Activated T-helper 17 cell treated with anti-CD3 and anti-CD28 coated beads, Interleukin-2, amount 50 U/mL, for 72 hours (primary cell): ENCODE measurements around the gene TRIP4. TPM values are rescaled to one million over a fixed set of nuclear protein-coding genes. Genes with fewer than 3 reads are reported as not detected.
A peak's percentile ranks its signal among the peaks of the same experiment; 100 is the strongest.

Experiments used
- ATAC-seq: fragments of 150-1000 bp; cut with Tn5 transposase; replicated peaks from 2 replicates; pipeline ENCODE4 v1.10.0; 2021; ENCODE audit warnings: mild to moderate bottlenecking, moderate library complexity
- H3K27ac Mint-ChIP-seq: one replicate; pipeline ENCODE4 v1.8.0; 2022; ENCODE audit warnings: mixed read lengths
- H3K27me3 Mint-ChIP-seq: one replicate; pipeline ENCODE4 v1.8.0; 2022; ENCODE audit warnings: mixed read lengths
- H3K36me3 Mint-ChIP-seq: one replicate; pipeline ENCODE4 v1.8.0; 2022; ENCODE audit warnings: low read depth, mild to moderate bottlenecking, mixed read lengths
- H3K4me1 Mint-ChIP-seq: one replicate; pipeline ENCODE4 v1.8.0; 2022; ENCODE audit warnings: mixed read lengths
- H3K4me3 Mint-ChIP-seq: one replicate; pipeline ENCODE4 v1.8.0; 2022; ENCODE audit warnings: mild to moderate bottlenecking, mixed read lengths
- H3K9me3 Mint-ChIP-seq: one replicate; pipeline ENCODE4 v1.8.0; 2022; ENCODE audit warnings: mixed read lengths
- total RNA-seq, 2 donors: library from RNA; stranded (reverse); gene quantifications; one replicate each; pipeline ENCODE4 v1.2.3, GENCODE V29; 2022

TRIP4 gene
- total RNA-seq, 2 donors from 2014 or later, result 26.6 to 26.7 TPM

- no peak for ATAC-seq
- no peaks in the 10 kb centered on the region for H3K27me3 Mint-ChIP-seq
- H3K27ac Mint-ChIP-seq, result no peak overlapping the region
- no peak overlapping the region for H3K4me3 Mint-ChIP-seq
- H3K4me1 Mint-ChIP-seq, result peaks cover 19% of the 10 kb centered on the region
- no peaks in the 10 kb centered on the region for H3K9me3 Mint-ChIP-seq
- H3K36me3 Mint-ChIP-seq, result peaks cover 64% of the 10 kb centered on the region
Measured at GRCh38 chr15:64447536-64448315, 60.1 kb downstream of the TRIP4 start.

DNA sequence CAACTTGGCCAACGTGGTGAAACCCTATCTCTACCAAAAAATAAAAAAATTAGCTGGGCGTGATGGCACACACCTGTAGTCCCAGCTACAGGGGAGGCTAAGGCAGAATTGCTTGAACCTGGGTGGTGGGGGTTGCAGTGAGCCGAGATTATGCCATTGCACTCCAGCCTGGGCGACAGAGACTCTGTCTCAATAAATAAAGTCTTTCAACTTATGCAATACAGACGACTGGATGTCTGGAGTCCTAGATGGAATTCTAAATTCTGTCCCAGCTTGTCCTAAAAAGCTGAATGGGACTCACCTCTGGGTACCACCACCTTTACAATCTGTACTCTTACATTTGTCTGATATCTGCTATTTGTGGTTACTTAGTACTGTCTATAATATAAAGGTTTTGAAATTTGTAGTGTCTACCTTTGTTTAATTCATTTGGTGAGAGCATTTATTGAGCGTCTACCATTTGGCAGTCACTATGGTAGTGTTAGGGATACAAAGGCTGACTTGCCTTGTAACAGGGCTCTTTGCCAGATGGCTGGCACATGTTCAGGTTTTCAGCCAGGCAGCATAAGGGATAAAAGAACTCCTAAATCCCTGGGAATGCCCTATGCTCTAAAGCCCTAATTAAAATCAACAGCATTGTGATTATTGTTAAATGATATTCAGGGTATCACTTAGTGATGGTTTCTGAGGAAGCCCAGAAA is 65.5 kb downstream of the TRIP4 start:
- H3K4me3 Mint-ChIP-seq, result no peak overlapping the region
- no peaks in the 10 kb centered on the region for H3K27me3 Mint-ChIP-seq
- H3K4me1 Mint-ChIP-seq, result peaks cover 2% of the 10 kb centered on the region
- H3K36me3 Mint-ChIP-seq, result peaks cover 38% of the 10 kb centered on the region
- no peak for ATAC-seq
- H3K27ac Mint-ChIP-seq, result no peak overlapping the region
- no peaks in the 10 kb centered on the region for H3K9me3 Mint-ChIP-seq

GRCh38 chr15:64453689-64454037 is 66.0 kb downstream of the TRIP4 start:
- Mint-ChIP-seq H3K27me3 (no peaks in the 10 kb centered on the region), H3K9me3 (no peaks in the 10 kb centered on the region), H3K27ac (no peak overlapping the region), H3K4me3 (no peak overlapping the region), H3K4me1 (no peaks in the 10 kb centered on the region), H3K36me3 (peaks cover 33% of the 10 kb centered on the region)
- ATAC-seq, result no peak

GRCh38 chr15:64454282-64454681 is 66.6 kb downstream of the TRIP4 start:
- H3K4me3 Mint-ChIP-seq, result no peak overlapping the region
- H3K27ac Mint-ChIP-seq, result no peak overlapping the region
- H3K36me3 Mint-ChIP-seq, result peaks cover 28% of the 10 kb centered on the region
- peaks cover under 1% of the 10 kb centered on the region for H3K4me1 Mint-ChIP-seq
- no peak for ATAC-seq
- H3K27me3 Mint-ChIP-seq, result no peaks in the 10 kb centered on the region
- H3K9me3 Mint-ChIP-seq, result no peaks in the 10 kb centered on the region

GRCh38 chr15:64455961-64456371 is 68.3 kb downstream of the TRIP4 start:
- H3K4me3 Mint-ChIP-seq, result no peak overlapping the region
- H3K27ac Mint-ChIP-seq, result peak overlapping the region; percentile 40
- ATAC-seq, result no peak
- peaks cover 21% of the 10 kb centered on the region for H3K36me3 Mint-ChIP-seq
- H3K4me1 Mint-ChIP-seq, result peaks cover 8% of the 10 kb centered on the region
- H3K27me3 Mint-ChIP-seq, result no peaks in the 10 kb centered on the region
- no peaks in the 10 kb centered on the region for H3K9me3 Mint-ChIP-seq

DNA sequence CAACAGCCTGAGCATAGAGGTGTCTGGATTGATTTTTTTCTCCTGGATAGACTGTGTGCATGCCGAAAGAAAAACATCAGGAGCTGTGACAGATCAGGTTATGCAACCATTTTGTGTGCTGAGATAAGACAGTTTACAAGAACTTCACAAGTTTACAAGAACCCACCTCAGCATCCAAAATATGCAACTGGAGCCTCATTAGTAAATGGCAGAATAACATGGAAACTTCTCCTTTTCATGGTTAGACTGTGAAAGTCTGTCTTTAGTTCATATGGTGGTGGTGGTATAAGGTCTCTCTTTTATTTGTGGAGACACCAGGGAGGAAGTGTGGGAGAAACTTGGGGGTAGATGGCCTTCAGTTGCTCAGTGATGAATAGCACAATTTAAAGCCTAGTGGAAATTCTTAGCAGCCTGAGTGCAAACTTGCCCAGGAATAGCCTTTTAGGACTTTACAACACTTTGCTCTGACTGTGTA is 69.0 kb downstream of the TRIP4 start:
- no peaks in the 10 kb centered on the region for H3K9me3 Mint-ChIP-seq
- no peak overlapping the region for H3K4me3 Mint-ChIP-seq
- peaks cover 27% of the 10 kb centered on the region for H3K36me3 Mint-ChIP-seq
- H3K27ac Mint-ChIP-seq, result peak overlapping the region; percentile 40
- H3K4me1 Mint-ChIP-seq, result peaks cover 8% of the 10 kb centered on the region
- H3K27me3 Mint-ChIP-seq, result no peaks in the 10 kb centered on the region
- ATAC-seq, result no peak

DNA sequence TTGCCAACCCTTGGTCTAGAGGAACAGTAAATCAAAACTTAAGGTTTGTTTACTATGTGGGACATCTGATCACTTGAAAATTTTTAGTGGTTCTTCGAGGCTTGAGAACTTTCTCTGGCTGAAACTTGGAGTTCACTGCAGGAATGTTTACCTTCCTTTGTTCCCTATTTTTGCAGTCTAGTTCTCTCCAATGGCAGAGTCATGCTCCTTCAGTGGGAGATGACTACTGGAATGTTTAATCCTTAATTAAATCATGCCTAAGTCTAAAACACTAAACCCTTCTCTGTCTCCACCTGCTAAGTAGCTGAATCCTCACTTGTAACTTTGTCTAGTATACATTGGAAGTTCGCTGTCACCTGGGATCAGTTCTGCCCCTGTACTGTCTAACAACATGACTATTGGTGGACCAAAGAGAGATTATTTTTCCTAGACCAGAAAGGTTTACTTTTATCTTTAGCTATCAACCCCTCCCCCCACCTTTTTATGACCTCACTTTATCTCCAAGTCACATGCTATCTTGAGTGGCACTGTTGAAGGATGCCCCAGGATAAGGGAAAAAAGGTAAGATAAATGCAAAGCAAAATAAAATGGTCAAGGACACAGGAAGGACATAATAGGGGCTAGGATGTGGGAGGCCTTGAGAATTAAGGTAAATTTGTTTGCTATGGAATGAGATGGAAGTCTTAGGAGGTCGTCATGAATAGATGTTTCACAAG is 71.6 kb downstream of the TRIP4 start:
- ATAC-seq, result no peak
- peak overlapping the region; percentile 74 for H3K27ac Mint-ChIP-seq
- H3K36me3 Mint-ChIP-seq, result peaks cover 31% of the 10 kb centered on the region
- H3K4me1 Mint-ChIP-seq, result peaks cover 14% of the 10 kb centered on the region
- no peaks in the 10 kb centered on the region for H3K27me3 Mint-ChIP-seq
- H3K4me3 Mint-ChIP-seq, result peak overlapping the region; percentile 89
- H3K9me3 Mint-ChIP-seq, result no peaks in the 10 kb centered on the region

GRCh38 chr15:64460206-64460723 is 72.6 kb downstream of the TRIP4 start, which contains the start of gene ZNF609:
ZNF609 (plus strand) TSS chr15:64460578; CDS start chr15:64499420, 38,842 bp downstream.
- peak; percentile 51 for ATAC-seq
- no peaks in the 10 kb centered on the region for H3K9me3 Mint-ChIP-seq
- peaks cover 24% of the 10 kb centered on the region for H3K4me1 Mint-ChIP-seq
- peak within 1 kb of the TSS; percentile 89 for H3K4me3 Mint-ChIP-seq
- H3K27me3 Mint-ChIP-seq, result no peaks in the 10 kb centered on the region
- peak within 1 kb of the TSS; percentile 90 for H3K27ac Mint-ChIP-seq
- H3K36me3 Mint-ChIP-seq, result peaks cover 29% of the 10 kb centered on the region

GRCh38 chr15:64460724-64461720 is 73.4 kb downstream of the TRIP4 start:
- Mint-ChIP-seq H3K4me3 (peak overlapping the region; percentile 89), H3K9me3 (no peaks in the 10 kb centered on the region), H3K27ac (peak overlapping the region; percentile 90), H3K36me3 (peaks cover 22% of the 10 kb centered on the region), H3K4me1 (peaks cover 24% of the 10 kb centered on the region), H3K27me3 (no peaks in the 10 kb centered on the region)
- peak; percentile 88 for ATAC-seq

- H3K27me3 Mint-ChIP-seq, result no peaks in the 10 kb centered on the region
- peak overlapping the region; percentile 90 for H3K27ac Mint-ChIP-seq
- H3K9me3 Mint-ChIP-seq, result no peaks in the 10 kb centered on the region
- H3K4me3 Mint-ChIP-seq, result peak overlapping the region; percentile 89
- peaks cover 16% of the 10 kb centered on the region for H3K36me3 Mint-ChIP-seq
- ATAC-seq, result peak; percentile 49
- peaks cover 30% of the 10 kb centered on the region for H3K4me1 Mint-ChIP-seq
Measured at GRCh38 chr15:64461721-64462162, 74.1 kb downstream of the TRIP4 start.

GRCh38 chr15:64462492-64462891 is 74.9 kb downstream of the TRIP4 start:
- H3K4me1 Mint-ChIP-seq, result peaks cover 38% of the 10 kb centered on the region
- no peaks in the 10 kb centered on the region for H3K27me3 Mint-ChIP-seq
- no peak for ATAC-seq
- peak overlapping the region; percentile 90 for H3K27ac Mint-ChIP-seq
- H3K36me3 Mint-ChIP-seq, result peaks cover 16% of the 10 kb centered on the region
- peak overlapping the region; percentile 89 for H3K4me3 Mint-ChIP-seq
- H3K9me3 Mint-ChIP-seq, result no peaks in the 10 kb centered on the region

DNA sequence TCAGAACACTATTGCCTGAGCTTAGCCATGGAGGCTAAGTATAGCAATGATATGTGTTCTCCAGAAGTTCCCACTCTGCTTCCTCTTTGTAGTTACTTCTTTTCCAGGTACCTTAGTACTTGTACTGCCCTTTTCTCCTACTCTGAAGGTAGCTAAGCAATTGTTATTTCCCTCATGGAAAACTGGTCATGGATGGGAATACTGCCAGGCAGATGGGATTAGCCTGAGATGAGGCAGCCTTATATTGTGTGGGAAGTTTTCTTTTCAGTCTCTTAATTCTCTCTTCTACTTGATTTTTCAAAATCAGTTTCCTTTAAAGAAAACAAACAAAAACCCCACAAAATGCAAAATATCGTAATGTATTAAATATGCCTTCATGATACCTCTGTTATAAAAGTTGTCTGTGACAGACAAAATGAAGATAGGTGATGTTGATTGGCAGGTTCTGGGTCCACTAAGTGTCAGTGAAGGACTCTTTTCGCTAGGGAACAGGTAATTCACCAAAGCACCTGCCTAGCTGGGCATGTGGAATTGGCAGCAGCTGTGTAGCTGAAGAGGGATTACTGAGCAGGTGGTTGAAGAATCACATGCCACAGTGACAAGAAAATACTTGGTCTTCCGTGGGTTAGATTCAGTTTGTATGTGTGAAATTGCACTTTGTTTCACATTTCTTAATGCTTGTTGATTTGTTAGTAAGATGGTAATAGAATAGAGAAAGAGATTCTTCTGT is 76.8 kb downstream of the TRIP4 start:
- no peak overlapping the region for H3K27ac Mint-ChIP-seq

More for the DNA sequence above, 76.8 kb downstream of the TRIP4 start:
- Mint-ChIP-seq H3K27me3 (no peaks in the 10 kb centered on the region), H3K9me3 (no peaks in the 10 kb centered on the region), H3K4me1 (peaks cover 45% of the 10 kb centered on the region), H3K36me3 (peaks cover 30% of the 10 kb centered on the region), H3K4me3 (peak overlapping the region; percentile 37)
- ATAC-seq, result no peak
